Motor neuron (in vitro differentiated cells): ENCODE measurements around the gene KCNK10. TPM values are rescaled to one million over a fixed set of nuclear protein-coding genes. Genes with fewer than 3 reads are reported as not detected.

Experiments
- ATAC-seq, 8 experiments: fragments of 200-7000 bp; cut with Tn5 transposase; replicated peaks in 6 of 8; 2 replicates each; pipeline ENCODE4 v1.8.0; 2021; ENCODE audit warnings: mild to moderate bottlenecking in 8 of 8, moderate library complexity in 8 of 8
- H3K27ac ChIP-seq, 2 donors: fragments of 250-450 bp; sonication (Bioruptor Pico); 2 replicates each; pipeline ENCODE4 v1.9.0; 2021; ENCODE audit warnings: antibody characterized with exemption in 2 of 2, mild to moderate bottlenecking in 2 of 2, moderate library complexity in 1 of 2
- H3K4me1 ChIP-seq, 2 donors: fragments of 250-450 bp; sonication (Bioruptor Pico); replicated peaks in 1 of 2; 2 replicates each; pipeline ENCODE4 v1.6.1; 2021; ENCODE audit warnings: antibody characterized with exemption in 2 of 2, mild to moderate bottlenecking in 2 of 2, moderate library complexity in 1 of 2
- H3K4me3 ChIP-seq, 5 donors: fragments of 250-450 bp; sonication (Bioruptor Pico); 2 replicates each; pipeline ENCODE4 v1.9.0; 2021; ENCODE audit warnings: antibody characterized with exemption in 5 of 5, mild to moderate bottlenecking in 5 of 5, moderate library complexity in 4 of 5
- WGBS, 10 experiments: fragments of 450-650 bp; shearing (Covaris generic); methylation state at CpG; one replicate each; pipeline ENCODE4 v1.0.0; 2022; 5-methylcytosine and 5-hydroxymethylcytosine counted together
- in situ Hi-C, 9 experiments: fragments of 400-800 bp; cut with MboI; loops; one replicate each; pipeline ENCODE4 v1.15.0; 2021; ENCODE audit warnings: low sequenced_read_pairs in 9 of 9, low pct_unique_long_range_greater_than_20kb in 2 of 9; ENCODE audit not compliant: unreplicated experiment in 9 of 9
- total RNA-seq, 8 experiments: library from RNA; unstranded; fragments of 300-600 nt; gene quantifications; 2 replicates each; pipeline versions ENCODE4 v1.2.3 to v1.2.4, GENCODE V29; 2022

The KCNK10 gene
- total RNA-seq, 8 experiments from 2014 or later: 0.13 to 7.1 (median 5.1) TPM

GRCh38 chr14:88311780-88312179 is 11.3 kb downstream of the KCNK10 start:
- WGBS, 10 experiments: 0 to 65% (median 20%) methylated on average over 1 to 3 of the region's 3 CpGs; no CpG with 5 or more reads in 6 of the 10 experiments
- Histone ChIP-seq H3K4me3 (no peak overlapping the region), H3K27ac (no peak overlapping the region), H3K4me1 (peaks cover 3 to 10% of the 10 kb centered on the region in 2 donors)
- ATAC-seq: peak in 2 of 8 experiments; percentile 36 to 76
- in situ Hi-C loops: no loop called here

- in situ Hi-C loops: no loop called here
- H3K27ac ChIP-seq: no peak overlapping the region
- WGBS, 10 experiments: 0 to 49% (median 19%) methylated on average over 1 to 4 of the region's 4 CpGs; no CpG with 5 or more reads in 3 of the 10 experiments
- peak in 5 of 8 experiments; percentile 43 to 67 (median 57) for ATAC-seq
- peaks cover 3 to 10% of the 10 kb centered on the region in 2 donors for H3K4me1 ChIP-seq
- H3K4me3 ChIP-seq: no peak overlapping the region
Observed at GRCh38 chr14:88310449-88310848, 12.6 kb downstream of the KCNK10 start.

GRCh38 chr14:88310021-88310420 is 13.0 kb downstream of the KCNK10 start:
- Histone ChIP-seq H3K4me1 (peaks cover 3 to 10% of the 10 kb centered on the region in 2 donors), H3K27ac (no peak overlapping the region), H3K4me3 (no peak overlapping the region)
- no peak for ATAC-seq
- WGBS, 10 experiments: 0 to 100% (median 100%) methylated on average over 1 to 2 of the region's 4 CpGs; no CpG with 5 or more reads in 7 of the 10 experiments
- in situ Hi-C loops: no loop called here

GRCh38 chr14:88305528-88306322 is 17.3 kb downstream of the KCNK10 start:
- peaks cover 2 to 5% of the 10 kb centered on the region in 2 donors for H3K4me1 ChIP-seq
- in situ Hi-C loops: no loop called here
- H3K4me3 ChIP-seq: no peak overlapping the region
- no peak overlapping the region for H3K27ac ChIP-seq
- ATAC-seq: no peak
- WGBS, 10 experiments: 30 to 96% (median 80%) methylated on average over 1 to 5 of the region's 6 CpGs; no CpG with 5 or more reads in 1 of the 10 experiments

- in situ Hi-C loops: no loop called here
- WGBS, 10 experiments: 0 to 100% (median 83%) methylated on average over 1 to 3 of the region's 3 CpGs; no CpG with 5 or more reads in 2 of the 10 experiments
- no peak overlapping the region for H3K27ac ChIP-seq
- no peak for ATAC-seq
- H3K4me3 ChIP-seq: no peak overlapping the region
- no peaks in the 10 kb centered on the region for H3K4me1 ChIP-seq
Observed at GRCh38 chr14:88303041-88303440, 20.0 kb downstream of the KCNK10 start.

- H3K27ac ChIP-seq: no peak overlapping the region
- in situ Hi-C loops: no loop called here
- 10 to 100% (median 80%) methylated on average over 1 to 4 of the region's 4 CpGs for WGBS, 10 experiments
- no peak overlapping the region for H3K4me3 ChIP-seq
- no peak for ATAC-seq
- H3K4me1 ChIP-seq: no peaks in the 10 kb centered on the region
Observed at GRCh38 chr14:88301381-88301780, 21.7 kb downstream of the KCNK10 start.

- Histone ChIP-seq H3K4me1 (no peaks in the 10 kb centered on the region), H3K27ac (no peak overlapping the region), H3K4me3 (no peak overlapping the region)
- WGBS, 10 experiments: 13 to 100% (median 86%) methylated on average over 2 to 3 of the region's 3 CpGs
- in situ Hi-C loops: no loop called here
- no peak for ATAC-seq
Observed at GRCh38 chr14:88300817-88301216, 22.3 kb downstream of the KCNK10 start.

GRCh38 chr14:88299865-88300530 is 23.1 kb downstream of the KCNK10 start:
- no peak for ATAC-seq
- Histone ChIP-seq H3K4me1 (no peaks in the 10 kb centered on the region), H3K27ac (no peak overlapping the region), H3K4me3 (no peak overlapping the region)
- in situ Hi-C loops: no loop called here
- WGBS, 10 experiments: 19 to 95% (median 80%) methylated on average over 1 to 6 of the region's 6 CpGs

- 0 to 90% (median 78%) methylated on average over 1 to 5 of the region's 5 CpGs; no CpG with 5 or more reads in 1 of the 10 experiments for WGBS, 10 experiments
- in situ Hi-C loops: no loop called here
- H3K4me3 ChIP-seq: no peak overlapping the region
Observed at GRCh38 chr14:88297306-88297705, 25.8 kb downstream of the KCNK10 start.

GRCh38 chr14:88296351-88296750 is 26.7 kb downstream of the KCNK10 start:
- 29 to 100% (median 71%) methylated on average over 1 to 4 of the region's 4 CpGs; no CpG with 5 or more reads in 2 of the 10 experiments for WGBS, 10 experiments
- in situ Hi-C loops: no loop called here

More at GRCh38 chr14:88297306-88297705, 25.8 kb downstream of the KCNK10 start:
- no peaks in the 10 kb centered on the region for H3K4me1 ChIP-seq
- ATAC-seq: no peak
- H3K27ac ChIP-seq: no peak overlapping the region

GRCh38 chr14:88289996-88290395 is 33.1 kb downstream of the KCNK10 start:
- whole genome bisulfite sequencing, 10 experiments: 29 to 100% (median 90%) methylated on average over 1 to 3 of the region's 3 CpGs; no CpG with 5 or more reads in 3 of the 10 experiments
- no peak overlapping the region for H3K27ac ChIP-seq
- in situ Hi-C loops: no loop called here
- peaks cover 0 to 5% of the 10 kb centered on the region in 2 donors for H3K4me1 ChIP-seq
- ATAC-seq: no peak
- no peak overlapping the region for H3K4me3 ChIP-seq

More at GRCh38 chr14:88296351-88296750, 26.7 kb downstream of the KCNK10 start:
- no peak for ATAC-seq
- Histone ChIP-seq H3K27ac (no peak overlapping the region), H3K4me1 (no peaks in the 10 kb centered on the region), H3K4me3 (no peak overlapping the region)

GRCh38 chr14:88289234-88289633 is 33.8 kb downstream of the KCNK10 start:
- H3K4me3 ChIP-seq: no peak overlapping the region
- peaks cover 0 to 5% of the 10 kb centered on the region in 2 donors for H3K4me1 ChIP-seq
- H3K27ac ChIP-seq: no peak overlapping the region
- peak in 3 of 8 experiments; percentile 44 to 65 (median 62) for ATAC-seq
- in situ Hi-C loops: no loop called here

- in situ Hi-C loops: no loop called here
- WGBS, 10 experiments: 0 to 100% (median 67%) methylated on average over 1 of the region's 1 CpG; no CpG with 5 or more reads in 3 of the 10 experiments
- Histone ChIP-seq H3K4me1 (peaks cover 0 to 5% of the 10 kb centered on the region in 2 donors), H3K27ac (no peak overlapping the region), H3K4me3 (no peak overlapping the region)
- ATAC-seq: no peak
Observed at GRCh38 chr14:88286309-88286708, 36.8 kb downstream of the KCNK10 start.
